Sigmoid colon (tissue), 3 donors: ENCODE results near the gene RNF217.

Experiments used
- POLR2A ChIP-seq, 2 donors: fragments of 450-650 bp; IDR thresholded peaks; one replicate each; pipeline ENCODE4 v1.6.1; 2016; ENCODE audit warnings: antibody characterized with exemption in 2 of 2, mild to moderate bottlenecking in 2 of 2, moderate library complexity in 2 of 2
- TF ChIP-seq, protein P1 (sequence below), 4 experiments: fragments of 450-650 bp in 3 of 4; fragments of 200-600 bp in 1 of 4; IDR thresholded peaks; one replicate each; pipeline ENCODE4 v1.5.1; 2016 to 2019; ENCODE audit warnings: antibody characterized with exemption in 4 of 4, mild to moderate bottlenecking in 3 of 4, moderate library complexity in 2 of 4

DNA sequence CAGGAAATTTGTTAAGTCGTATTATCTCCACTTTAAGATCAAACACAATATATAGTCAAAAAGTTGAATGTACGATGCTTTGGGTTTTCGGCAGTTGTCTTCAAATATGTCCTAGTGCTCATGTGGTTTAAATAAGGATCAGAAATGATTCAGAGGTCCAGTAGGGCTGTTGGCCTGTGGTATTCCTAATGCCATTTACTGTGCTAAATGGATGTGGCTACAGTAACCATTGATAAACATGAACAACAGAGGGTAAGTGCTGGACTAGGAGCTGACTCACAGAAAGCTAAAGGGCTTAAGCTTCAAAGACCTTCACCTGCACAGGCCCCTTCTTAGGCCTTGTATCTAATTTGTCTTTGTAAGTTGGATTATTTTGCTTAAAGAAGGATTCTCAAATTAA lies 110.8 kb downstream of the RNF217 start:
- TF ChIP-seq, protein P1, sequence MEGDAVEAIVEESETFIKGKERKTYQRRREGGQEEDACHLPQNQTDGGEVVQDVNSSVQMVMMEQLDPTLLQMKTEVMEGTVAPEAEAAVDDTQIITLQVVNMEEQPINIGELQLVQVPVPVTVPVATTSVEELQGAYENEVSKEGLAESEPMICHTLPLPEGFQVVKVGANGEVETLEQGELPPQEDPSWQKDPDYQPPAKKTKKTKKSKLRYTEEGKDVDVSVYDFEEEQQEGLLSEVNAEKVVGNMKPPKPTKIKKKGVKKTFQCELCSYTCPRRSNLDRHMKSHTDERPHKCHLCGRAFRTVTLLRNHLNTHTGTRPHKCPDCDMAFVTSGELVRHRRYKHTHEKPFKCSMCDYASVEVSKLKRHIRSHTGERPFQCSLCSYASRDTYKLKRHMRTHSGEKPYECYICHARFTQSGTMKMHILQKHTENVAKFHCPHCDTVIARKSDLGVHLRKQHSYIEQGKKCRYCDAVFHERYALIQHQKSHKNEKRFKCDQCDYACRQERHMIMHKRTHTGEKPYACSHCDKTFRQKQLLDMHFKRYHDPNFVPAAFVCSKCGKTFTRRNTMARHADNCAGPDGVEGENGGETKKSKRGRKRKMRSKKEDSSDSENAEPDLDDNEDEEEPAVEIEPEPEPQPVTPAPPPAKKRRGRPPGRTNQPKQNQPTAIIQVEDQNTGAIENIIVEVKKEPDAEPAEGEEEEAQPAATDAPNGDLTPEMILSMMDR (IDR thresholded peaks at IDR 0.05) = no peak
- TF ChIP-seq POLR2A (IDR thresholded peaks at IDR 0.05) = no peak
